ENCODE data around the gene PXDN.

DNA sequence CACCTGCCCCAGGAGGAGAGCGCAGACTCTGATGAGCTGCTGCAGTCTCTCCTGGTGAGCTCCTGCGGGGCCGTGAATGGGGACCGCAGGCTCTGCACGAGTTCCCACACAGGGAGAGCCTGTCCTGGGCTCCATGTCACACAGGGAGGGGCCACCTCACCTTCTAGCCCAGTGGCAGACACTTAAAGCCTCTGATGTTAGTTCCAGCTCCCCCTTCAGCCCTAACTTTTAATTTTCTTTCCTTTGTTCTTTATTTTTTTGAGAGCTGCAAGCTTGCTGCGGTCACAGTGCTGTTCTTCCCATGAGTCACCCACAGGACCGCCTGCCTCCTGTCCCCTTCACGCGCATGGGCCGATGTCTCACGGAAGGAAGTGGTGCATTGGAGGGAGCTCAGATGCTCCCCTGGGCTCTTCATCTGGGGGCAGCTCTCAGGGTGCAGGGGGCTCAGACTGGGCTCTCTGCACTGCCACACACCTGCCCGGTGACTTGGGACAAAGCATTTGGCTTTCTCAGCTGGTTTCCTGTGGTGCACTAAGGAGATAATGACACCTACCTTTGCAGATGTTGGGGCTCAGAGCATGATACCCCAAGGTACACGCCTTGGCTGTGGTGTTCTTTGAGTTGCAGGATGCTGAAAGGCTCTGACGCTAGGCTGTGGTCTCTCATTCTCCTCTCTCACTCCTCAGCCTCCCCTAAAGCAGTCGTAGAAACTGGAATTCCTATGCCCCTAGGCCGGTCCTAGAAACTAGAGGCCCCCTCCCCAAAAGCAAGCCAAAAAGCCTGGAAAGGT lies 37.2 kb upstream of the PXDN start:
- TF ChIP-seq CTCF (IDR thresholded peaks at IDR 0.05; ENCODE audit: borderline replicate concordance, extremely low read depth, low read length, poor library complexity, severe bottlenecking) (no peak), EZH2 (IDR thresholded peaks at IDR 0.05; ENCODE audit: borderline replicate concordance, low read depth, low read length, severe bottlenecking) (no peak)
